NCI-H345 treated with DMSO at 0.1 percent for 48 hours (cell line): ENCODE data around the gene FOSB.

Source experiments
- DNase-seq: peaks from one replicate; lab custom pipeline; 2025; ENCODE audit not compliant: unreplicated experiment; lab: John Stamatoyannopoulos, UW

Gene FOSB

DNA sequence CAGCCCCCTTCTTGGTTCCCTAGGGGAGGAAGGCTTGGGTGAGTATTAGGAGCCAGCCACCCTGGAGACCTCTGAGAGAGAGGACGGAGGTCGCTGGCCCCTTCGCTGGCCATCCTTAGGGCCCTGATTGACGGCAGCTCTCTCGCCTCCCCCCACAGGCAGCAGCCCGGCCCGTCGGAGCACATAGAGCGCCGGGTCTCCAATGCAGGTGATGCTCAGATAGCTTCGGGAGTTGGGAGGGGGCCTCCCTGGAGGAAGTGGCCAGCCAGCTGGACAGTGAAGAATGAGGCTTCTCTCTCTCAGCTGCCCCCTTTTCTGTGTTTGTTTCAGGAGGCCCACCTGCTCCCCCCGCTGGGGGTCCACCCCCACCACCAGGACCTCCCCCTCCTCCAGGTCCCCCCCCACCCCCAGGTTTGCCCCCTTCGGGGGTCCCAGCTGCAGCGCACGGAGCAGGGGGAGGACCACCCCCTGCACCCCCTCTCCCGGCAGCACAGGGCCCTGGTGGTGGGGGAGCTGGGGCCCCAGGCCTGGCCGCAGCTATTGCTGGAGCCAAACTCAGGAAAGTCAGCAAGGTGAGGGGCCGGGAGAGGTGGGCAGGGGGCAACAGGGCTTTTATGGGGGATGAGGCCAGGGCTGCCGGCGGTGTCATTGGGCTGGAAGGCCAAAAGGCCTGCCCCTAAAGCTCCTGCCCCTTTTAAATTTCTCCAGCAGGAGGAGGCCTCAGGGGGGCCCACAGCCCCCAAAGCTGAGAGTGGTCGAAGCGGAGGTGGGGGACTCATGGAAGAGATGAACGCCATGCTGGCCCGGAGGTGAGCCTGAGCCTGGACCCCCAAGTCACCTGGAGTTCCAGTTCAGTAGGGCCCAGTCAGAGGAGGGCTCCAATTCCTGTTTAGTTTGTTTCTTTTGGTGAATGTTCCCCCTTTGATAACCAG is 54.5 kb downstream of the FOSB start:
- DNase-seq: no peak

DNA sequence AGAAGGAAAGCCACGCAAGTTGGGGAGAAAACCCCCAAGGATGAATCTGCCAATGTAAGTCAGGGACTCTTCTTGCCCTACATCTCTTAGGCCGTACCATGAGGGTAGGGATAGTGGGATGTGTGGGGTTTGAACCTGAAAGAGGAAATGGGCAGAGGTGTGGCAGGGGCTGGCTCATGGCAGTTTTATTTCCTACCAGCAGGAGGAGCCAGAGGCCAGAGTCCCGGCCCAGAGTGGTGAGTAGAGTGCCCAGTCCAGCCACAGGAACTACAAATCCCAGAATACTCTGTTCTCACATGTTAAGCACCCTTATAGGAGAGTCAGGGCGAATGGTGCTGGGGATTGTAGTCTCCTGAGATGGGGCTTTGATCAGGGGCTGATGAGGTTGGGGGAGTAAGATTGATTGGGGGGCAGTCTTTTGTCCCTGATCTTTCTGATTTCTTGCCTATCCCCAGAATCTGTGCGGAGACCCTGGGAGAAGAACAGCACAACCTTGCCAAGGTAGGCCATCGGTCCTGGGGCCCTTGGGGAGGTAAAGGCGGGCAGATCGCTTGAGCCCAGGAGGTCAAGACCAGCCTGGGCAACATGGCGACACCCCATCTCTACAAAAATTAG is 56.0 kb downstream of the FOSB start:
- peak; percentile 43 for DNase-seq

DNA sequence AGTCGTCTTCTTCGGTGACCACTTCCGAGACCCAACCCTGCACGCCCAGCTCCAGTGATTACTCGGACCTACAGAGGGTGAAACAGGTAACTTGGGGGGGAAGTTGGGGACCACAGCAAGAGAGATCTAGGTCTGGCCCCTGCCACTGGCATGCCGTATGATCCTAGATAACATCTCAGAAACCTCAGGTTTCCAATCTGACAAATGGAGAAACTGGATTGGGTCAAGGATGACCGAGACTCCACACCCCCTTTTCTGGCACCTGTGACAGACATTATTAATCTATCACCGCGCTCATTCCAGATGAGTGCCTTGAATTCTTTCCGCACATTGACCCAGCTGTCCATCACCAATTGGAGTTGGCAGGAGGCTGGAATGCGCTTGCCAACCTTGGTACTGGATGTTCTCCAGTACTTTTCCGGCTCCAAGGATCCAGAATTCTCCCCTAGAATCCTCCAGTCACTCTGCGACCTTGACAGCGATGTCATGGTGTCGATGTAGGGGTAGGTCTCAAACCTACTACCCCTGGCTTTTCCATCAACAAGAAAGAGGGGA is 56.9 kb downstream of the FOSB start:
- DNase-seq: no peak
